Calu3 (cell line): ENCODE results near the gene RAB1A. TPM values are rescaled to one million over a fixed set of nuclear protein-coding genes. Genes with fewer than 3 reads are reported as not detected.

Experiments
- BruUV-seq: library from RNA; stranded (reverse); fragments of 400-500 nt; replicated peaks from 2 replicates; lab custom pipeline; 2021; lab: Mats Ljungman, UMichigan
- CTCF ChIA-PET: fragments of 300-600 bp; sonication (Branson Sonifier 250); formaldehyde crosslinking; loops from one replicate; lab custom pipeline; 2022; ENCODE audit warnings: antibody characterized with exemption; lab: Charles Lee
- DNase-seq: peaks from one replicate; pipeline ENCODE4 v3.0.0; 2022
- H3K27ac Mint-ChIP-seq: one replicate; pipeline ENCODE4 v1.8.0; 2022; ENCODE audit warnings: mixed read lengths; ENCODE audit not compliant: unreplicated experiment
- H3K27me3 Mint-ChIP-seq: one replicate; pipeline ENCODE4 v1.8.0; 2022; ENCODE audit warnings: mixed read lengths; ENCODE audit not compliant: unreplicated experiment
- H3K36me3 Mint-ChIP-seq: one replicate; pipeline ENCODE4 v1.8.0; 2022; ENCODE audit warnings: mild to moderate bottlenecking, moderate library complexity, mixed read lengths; ENCODE audit not compliant: insufficient read depth, unreplicated experiment
- H3K4me1 Mint-ChIP-seq: one replicate; pipeline ENCODE4 v1.8.0; 2022; ENCODE audit warnings: mild to moderate bottlenecking, low read depth, mixed read lengths; ENCODE audit not compliant: unreplicated experiment
- H3K4me3 Mint-ChIP-seq: one replicate; pipeline ENCODE4 v1.8.0; 2022; ENCODE audit warnings: mild to moderate bottlenecking, low read depth, moderate library complexity, mixed read lengths; ENCODE audit not compliant: unreplicated experiment
- H3K9me3 Mint-ChIP-seq: one replicate; pipeline ENCODE4 v1.8.0; 2022; ENCODE audit warnings: low read depth, mixed read lengths; ENCODE audit not compliant: unreplicated experiment
- intact Hi-C: fragments of 100-400 bp; cut with micrococcal nuclease; formaldehyde crosslinking; loops from one replicate; pipeline ENCODE4 v1.10.0; 2022; ENCODE audit not compliant: unreplicated experiment
- total RNA-seq: library from RNA; stranded (reverse); gene quantifications from 2 replicates; pipeline ENCODE4 v1.2.3, GENCODE V29; 2022
- TF ChIP-seq, protein P1 (sequence below): fragments of 200-600 bp; IDR thresholded peaks from one replicate; pipeline ENCODE4 v1.8.0; 2022; ENCODE audit warnings: antibody characterized with exemption; ENCODE audit not compliant: unreplicated experiment

RAB1A gene
- total RNA-seq, 1 experiment from 2014 or later = 148 TPM

GRCh38 chr2:65037178-65037577 is 92.7 kb downstream of the RAB1A start:
- Mint-ChIP-seq H3K27me3 (no peaks in the 10 kb centered on the region), H3K4me3 (no peak overlapping the region), H3K9me3 (no peaks in the 10 kb centered on the region), H3K27ac (no peak overlapping the region), H3K36me3 (no peaks in the 10 kb centered on the region), H3K4me1 (peaks cover 7% of the 10 kb centered on the region)
- intact Hi-C loops = no loop called here
- CTCF ChIA-PET = no interaction called here
- TF ChIP-seq, protein P1, sequence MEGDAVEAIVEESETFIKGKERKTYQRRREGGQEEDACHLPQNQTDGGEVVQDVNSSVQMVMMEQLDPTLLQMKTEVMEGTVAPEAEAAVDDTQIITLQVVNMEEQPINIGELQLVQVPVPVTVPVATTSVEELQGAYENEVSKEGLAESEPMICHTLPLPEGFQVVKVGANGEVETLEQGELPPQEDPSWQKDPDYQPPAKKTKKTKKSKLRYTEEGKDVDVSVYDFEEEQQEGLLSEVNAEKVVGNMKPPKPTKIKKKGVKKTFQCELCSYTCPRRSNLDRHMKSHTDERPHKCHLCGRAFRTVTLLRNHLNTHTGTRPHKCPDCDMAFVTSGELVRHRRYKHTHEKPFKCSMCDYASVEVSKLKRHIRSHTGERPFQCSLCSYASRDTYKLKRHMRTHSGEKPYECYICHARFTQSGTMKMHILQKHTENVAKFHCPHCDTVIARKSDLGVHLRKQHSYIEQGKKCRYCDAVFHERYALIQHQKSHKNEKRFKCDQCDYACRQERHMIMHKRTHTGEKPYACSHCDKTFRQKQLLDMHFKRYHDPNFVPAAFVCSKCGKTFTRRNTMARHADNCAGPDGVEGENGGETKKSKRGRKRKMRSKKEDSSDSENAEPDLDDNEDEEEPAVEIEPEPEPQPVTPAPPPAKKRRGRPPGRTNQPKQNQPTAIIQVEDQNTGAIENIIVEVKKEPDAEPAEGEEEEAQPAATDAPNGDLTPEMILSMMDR = no peak
- BruUV-seq = no TSS peak
- DNase-seq = no peak

Other genes starting within 250 kb of the RAB1A start
- 15.4 and 22.9 TPM in 2 replicates for gene SLC1A4, start 140.7 kb downstream of the RAB1A start, total RNA-seq
- gene CEP68, start 73.7 kb downstream of the RAB1A start, total RNA-seq = 9.6 and 10.0 TPM in 2 replicates
- gene ACTR2, start 97.7 kb upstream of the RAB1A start, total RNA-seq = 239 and 240 TPM in 2 replicates